ENCODE results near the gene ADRA2A. TPM values are rescaled to one million over a fixed set of nuclear protein-coding genes. Genes with fewer than 3 reads are reported as not detected.

Gene ADRA2A
- polyA plus RNA-seq, 1 donor, result 5.4 TPM

GRCh38 chr10:111093741-111094380 lies 17.0 kb downstream of the ADRA2A start:
- H3K4me1 ChIP-seq (ENCODE audit: control insufficient read depth, insufficient read depth, low read length), result no peaks in the 10 kb centered on the region
- DNase-seq, result no peak
- H3K27me3 ChIP-seq (ENCODE audit: control insufficient read depth, insufficient read depth, low read length), result no peaks in the 10 kb centered on the region
- no CpG with 5 or more reads among the region's 3 CpGs for WGBS (ENCODE audit: insufficient coverage, low lambda C conversion rate)
- no peaks in the 10 kb centered on the region for H3K9me3 ChIP-seq (ENCODE audit: control insufficient read depth, low read depth, low read length)
- H3K4me3 ChIP-seq (ENCODE audit: low read length), result no peak overlapping the region
- H3K27ac ChIP-seq (ENCODE audit: low read length), result no peak overlapping the region
- H3K36me3 ChIP-seq (ENCODE audit: control insufficient read depth, insufficient read depth, low read length), result no peaks in the 10 kb centered on the region

- H3K36me3 ChIP-seq (ENCODE audit: control insufficient read depth, insufficient read depth, low read length), result no peaks in the 10 kb centered on the region
- H3K27me3 ChIP-seq (ENCODE audit: control insufficient read depth, insufficient read depth, low read length), result no peaks in the 10 kb centered on the region
- DNase-seq, result no peak
- H3K9me3 ChIP-seq (ENCODE audit: control insufficient read depth, low read depth, low read length), result no peaks in the 10 kb centered on the region
- peaks cover 11% of the 10 kb centered on the region for H3K4me1 ChIP-seq (ENCODE audit: control insufficient read depth, insufficient read depth, low read length)
- no peak overlapping the region for H3K27ac ChIP-seq (ENCODE audit: low read length)
- no peak overlapping the region for H3K4me3 ChIP-seq (ENCODE audit: low read length)
- no CpG with 5 or more reads among the region's 1 CpG for whole genome bisulfite sequencing (ENCODE audit: insufficient coverage, low lambda C conversion rate)
Measured at GRCh38 chr10:111098679-111099437, 22.0 kb downstream of the ADRA2A start.

GRCh38 chr10:111100198-111100597 lies 23.4 kb downstream of the ADRA2A start:
- peaks cover 16% of the 10 kb centered on the region for H3K4me1 ChIP-seq (ENCODE audit: control insufficient read depth, insufficient read depth, low read length)
- H3K4me3 ChIP-seq (ENCODE audit: low read length), result no peak overlapping the region
- no peaks in the 10 kb centered on the region for H3K9me3 ChIP-seq (ENCODE audit: control insufficient read depth, low read depth, low read length)
- WGBS (ENCODE audit: insufficient coverage, low lambda C conversion rate), result 50% methylated on average over 1 of the region's 5 CpGs
- no peak for DNase-seq
- H3K27ac ChIP-seq (ENCODE audit: low read length), result no peak overlapping the region
- no peaks in the 10 kb centered on the region for H3K36me3 ChIP-seq (ENCODE audit: control insufficient read depth, insufficient read depth, low read length)
- no peaks in the 10 kb centered on the region for H3K27me3 ChIP-seq (ENCODE audit: control insufficient read depth, insufficient read depth, low read length)

GRCh38 chr10:111101796-111102195 lies 25.0 kb downstream of the ADRA2A start:
- no peak overlapping the region for H3K27ac ChIP-seq (ENCODE audit: low read length)
- no peak for DNase-seq
- WGBS (ENCODE audit: insufficient coverage, low lambda C conversion rate), result 100% methylated on average over 1 of the region's 4 CpGs

GRCh38 chr10:111102359-111102837 lies 25.6 kb downstream of the ADRA2A start:
- H3K9me3 ChIP-seq (ENCODE audit: control insufficient read depth, low read depth, low read length), result no peaks in the 10 kb centered on the region
- DNase-seq, result no peak
- H3K27me3 ChIP-seq (ENCODE audit: control insufficient read depth, insufficient read depth, low read length), result no peaks in the 10 kb centered on the region
- no peak overlapping the region for H3K27ac ChIP-seq (ENCODE audit: low read length)
- no CpG with 5 or more reads among the region's 4 CpGs for WGBS (ENCODE audit: insufficient coverage, low lambda C conversion rate)
- no peaks in the 10 kb centered on the region for H3K36me3 ChIP-seq (ENCODE audit: control insufficient read depth, insufficient read depth, low read length)
- H3K4me1 ChIP-seq (ENCODE audit: control insufficient read depth, insufficient read depth, low read length), result peaks cover 16% of the 10 kb centered on the region
- no peak overlapping the region for H3K4me3 ChIP-seq (ENCODE audit: low read length)

More at GRCh38 chr10:111101796-111102195, 25.0 kb downstream of the ADRA2A start:
- no peak overlapping the region for H3K4me3 ChIP-seq (ENCODE audit: low read length)
- H3K27me3 ChIP-seq (ENCODE audit: control insufficient read depth, insufficient read depth, low read length), result no peaks in the 10 kb centered on the region
- H3K4me1 ChIP-seq (ENCODE audit: control insufficient read depth, insufficient read depth, low read length), result peaks cover 16% of the 10 kb centered on the region
- H3K9me3 ChIP-seq (ENCODE audit: control insufficient read depth, low read depth, low read length), result no peaks in the 10 kb centered on the region
- no peaks in the 10 kb centered on the region for H3K36me3 ChIP-seq (ENCODE audit: control insufficient read depth, insufficient read depth, low read length)

GRCh38 chr10:111103196-111103840 lies 26.5 kb downstream of the ADRA2A start:
- peak in 1 of 2 donors; percentile 62 for DNase-seq
- peaks cover 16% of the 10 kb centered on the region for H3K4me1 ChIP-seq (ENCODE audit: control insufficient read depth, insufficient read depth, low read length)
- H3K27ac ChIP-seq (ENCODE audit: low read length), result no peak overlapping the region

GRCh38 chr10:111104811-111105210 lies 28.0 kb downstream of the ADRA2A start:
- Histone ChIP-seq H3K4me1 (ENCODE audit: control insufficient read depth, insufficient read depth, low read length) (peaks cover 16% of the 10 kb centered on the region), H3K9me3 (ENCODE audit: control insufficient read depth, low read depth, low read length) (no peaks in the 10 kb centered on the region), H3K4me3 (ENCODE audit: low read length) (no peak overlapping the region), H3K27me3 (ENCODE audit: control insufficient read depth, insufficient read depth, low read length) (no peaks in the 10 kb centered on the region), H3K27ac (ENCODE audit: low read length) (no peak overlapping the region), H3K36me3 (ENCODE audit: control insufficient read depth, insufficient read depth, low read length) (no peaks in the 10 kb centered on the region)
- 86% methylated on average over 1 of the region's 20 CpGs for WGBS (ENCODE audit: insufficient coverage, low lambda C conversion rate)
- no peak for DNase-seq

More at GRCh38 chr10:111103196-111103840, 26.5 kb downstream of the ADRA2A start:
- Histone ChIP-seq H3K36me3 (ENCODE audit: control insufficient read depth, insufficient read depth, low read length) (no peaks in the 10 kb centered on the region), H3K27me3 (ENCODE audit: control insufficient read depth, insufficient read depth, low read length) (no peaks in the 10 kb centered on the region), H3K9me3 (ENCODE audit: control insufficient read depth, low read depth, low read length) (no peaks in the 10 kb centered on the region), H3K4me3 (ENCODE audit: low read length) (no peak overlapping the region)
- WGBS (ENCODE audit: insufficient coverage, low lambda C conversion rate), result 10% methylated on average over 2 of the region's 7 CpGs

GRCh38 chr10:111106081-111106480 lies 29.3 kb downstream of the ADRA2A start:
- H3K27me3 ChIP-seq (ENCODE audit: control insufficient read depth, insufficient read depth, low read length), result no peaks in the 10 kb centered on the region

GRCh38 chr10:111107023-111107422 lies 30.2 kb downstream of the ADRA2A start:
- Histone ChIP-seq H3K4me1 (ENCODE audit: control insufficient read depth, insufficient read depth, low read length) (peaks cover 16% of the 10 kb centered on the region), H3K9me3 (ENCODE audit: control insufficient read depth, low read depth, low read length) (no peaks in the 10 kb centered on the region), H3K27me3 (ENCODE audit: control insufficient read depth, insufficient read depth, low read length) (no peaks in the 10 kb centered on the region), H3K27ac (ENCODE audit: low read length) (no peak overlapping the region), H3K36me3 (ENCODE audit: control insufficient read depth, insufficient read depth, low read length) (no peaks in the 10 kb centered on the region), H3K4me3 (ENCODE audit: low read length) (no peak overlapping the region)
- no CpG with 5 or more reads among the region's 4 CpGs for WGBS (ENCODE audit: insufficient coverage, low lambda C conversion rate)
- DNase-seq, result no peak

More at GRCh38 chr10:111106081-111106480, 29.3 kb downstream of the ADRA2A start:
- no CpG with 5 or more reads among the region's 8 CpGs for WGBS (ENCODE audit: insufficient coverage, low lambda C conversion rate)
- H3K27ac ChIP-seq (ENCODE audit: low read length), result no peak overlapping the region
- H3K4me3 ChIP-seq (ENCODE audit: low read length), result no peak overlapping the region
- peaks cover 16% of the 10 kb centered on the region for H3K4me1 ChIP-seq (ENCODE audit: control insufficient read depth, insufficient read depth, low read length)
- no peaks in the 10 kb centered on the region for H3K36me3 ChIP-seq (ENCODE audit: control insufficient read depth, insufficient read depth, low read length)
- H3K9me3 ChIP-seq (ENCODE audit: control insufficient read depth, low read depth, low read length), result no peaks in the 10 kb centered on the region
- DNase-seq, result no peak

- Histone ChIP-seq H3K27ac (ENCODE audit: low read length) (no peak overlapping the region), H3K27me3 (ENCODE audit: control insufficient read depth, insufficient read depth, low read length) (no peaks in the 10 kb centered on the region), H3K4me3 (ENCODE audit: low read length) (no peak overlapping the region), H3K36me3 (ENCODE audit: control insufficient read depth, insufficient read depth, low read length) (no peaks in the 10 kb centered on the region), H3K9me3 (ENCODE audit: control insufficient read depth, low read depth, low read length) (no peaks in the 10 kb centered on the region), H3K4me1 (ENCODE audit: control insufficient read depth, insufficient read depth, low read length) (peaks cover 10% of the 10 kb centered on the region)
- DNase-seq, result no peak
- WGBS (ENCODE audit: insufficient coverage, low lambda C conversion rate), result no CpG with 5 or more reads among the region's 4 CpGs
Measured at GRCh38 chr10:111107846-111108245, 31.0 kb downstream of the ADRA2A start.

Measured in large intestine (tissue), 3 donors.